HG03457 (cell line): Measurements from ENCODE around the gene LCAT.

Experiments used
- ATAC-seq: cut with Tn5 transposase; IDR thresholded peaks from one replicate; pipeline ENCODE4 v1.9.1; 2021; ENCODE audit warnings: moderate number of reproducible peaks; ENCODE audit not compliant: unreplicated experiment

The LCAT gene

DNA sequence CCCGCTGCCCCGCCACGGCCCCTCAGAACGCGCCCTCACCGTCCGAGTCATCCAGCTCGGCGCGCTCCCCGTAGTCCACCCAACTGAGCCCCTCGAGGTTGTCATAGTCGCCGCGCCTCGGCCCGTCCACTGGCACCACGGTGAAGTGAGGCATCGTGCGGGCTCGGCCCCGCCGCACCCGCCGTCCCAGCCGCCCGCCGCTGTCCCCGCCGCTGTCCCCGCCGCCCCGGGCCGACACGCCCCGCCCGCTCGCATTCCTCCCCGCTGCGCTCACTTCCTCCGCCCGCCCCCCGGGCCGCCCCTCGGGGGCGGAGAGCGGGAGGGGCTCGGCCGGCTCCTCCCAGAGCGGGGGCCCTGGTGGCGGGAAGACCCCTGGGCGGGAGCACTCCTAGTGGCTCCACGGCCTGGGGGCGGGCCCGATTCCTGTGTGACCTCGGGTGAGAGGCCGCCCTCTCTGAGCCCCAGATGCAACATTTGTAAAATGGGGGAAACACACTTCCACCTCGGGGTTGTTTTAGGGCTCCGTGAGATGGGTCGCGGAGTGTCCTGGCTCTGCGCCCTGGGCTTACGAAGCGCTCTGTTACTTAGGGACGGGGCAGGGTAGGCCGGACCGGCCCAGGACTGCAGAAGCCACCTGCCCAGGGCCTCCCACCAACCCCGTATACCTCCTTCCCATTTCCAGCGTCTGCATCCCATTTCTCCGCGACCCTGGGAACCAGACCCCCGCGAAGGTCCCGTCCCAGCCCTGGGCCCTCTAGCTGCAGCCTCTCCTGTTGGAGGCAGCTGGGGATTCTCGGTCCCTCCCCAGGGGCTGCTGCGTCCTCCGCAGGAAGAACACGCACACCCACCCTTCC is 24.7 kb upstream of the LCAT start, which contains the start of gene SLC12A4:
Gene SLC12A4 (minus strand): TSS at position 238 of the 854 bp plus-strand sequence. CDS start 84 bp downstream, at position 154.
- peak; percentile 51 for ATAC-seq

DNA sequence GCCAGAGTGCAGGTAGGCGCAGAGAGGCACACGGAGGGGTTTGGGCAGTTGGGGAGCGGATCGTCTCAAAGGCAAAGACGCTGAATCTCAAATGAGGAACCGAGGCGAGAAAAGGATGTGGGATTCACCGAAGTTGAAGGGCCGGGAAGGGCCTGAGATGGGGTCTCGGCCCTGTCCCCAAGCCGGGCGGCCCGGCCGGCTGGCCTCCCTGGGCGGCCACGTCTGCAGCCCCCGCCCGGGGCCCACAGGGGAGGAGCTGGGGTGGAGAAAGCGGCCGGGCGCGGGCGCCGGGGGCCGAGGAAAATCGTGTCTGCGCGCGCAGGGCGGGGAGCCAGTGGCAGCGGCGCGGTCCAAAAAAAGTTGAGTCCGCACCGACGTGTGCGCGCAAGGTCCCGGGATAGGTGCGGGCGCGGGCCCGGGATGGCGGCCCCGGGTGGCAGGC is 24.1 kb upstream of the LCAT start:
- peak; percentile 11 for ATAC-seq

DNA sequence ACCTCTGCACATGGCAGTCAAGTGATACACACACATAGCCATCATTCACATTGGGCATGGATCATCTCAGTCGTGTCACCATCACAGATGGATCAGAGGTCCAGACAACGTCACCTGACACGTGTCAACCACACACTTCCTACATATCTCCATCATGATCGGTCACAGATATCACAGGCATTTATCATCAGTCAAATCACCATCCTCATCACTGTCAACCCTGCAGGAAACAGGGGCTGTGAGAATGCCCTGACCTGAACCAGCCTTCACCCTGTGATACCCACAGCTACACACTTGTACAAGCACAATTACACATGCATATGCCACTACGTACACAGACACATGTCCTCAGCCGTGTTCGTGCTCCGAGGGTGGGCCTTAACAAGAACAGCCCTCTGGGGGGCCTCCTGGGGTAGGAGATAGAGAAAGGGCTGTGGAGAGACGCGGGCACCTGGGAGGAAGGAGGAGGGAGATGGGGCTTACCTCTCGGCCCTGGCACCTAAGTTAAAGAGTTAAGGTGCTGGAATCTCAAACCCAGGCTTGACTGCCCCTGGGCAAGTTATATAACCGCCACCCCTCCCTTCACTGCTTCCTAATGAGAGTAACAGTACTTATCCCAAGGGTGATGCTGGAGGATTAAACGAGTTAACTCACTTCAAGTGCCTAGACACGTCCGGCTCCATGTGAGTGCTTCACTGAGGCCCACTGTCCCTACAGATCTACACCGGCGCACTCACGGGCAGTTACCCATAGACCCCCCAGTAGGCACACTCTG is 23.4 kb upstream of the LCAT start:
- no peak for ATAC-seq

DNA sequence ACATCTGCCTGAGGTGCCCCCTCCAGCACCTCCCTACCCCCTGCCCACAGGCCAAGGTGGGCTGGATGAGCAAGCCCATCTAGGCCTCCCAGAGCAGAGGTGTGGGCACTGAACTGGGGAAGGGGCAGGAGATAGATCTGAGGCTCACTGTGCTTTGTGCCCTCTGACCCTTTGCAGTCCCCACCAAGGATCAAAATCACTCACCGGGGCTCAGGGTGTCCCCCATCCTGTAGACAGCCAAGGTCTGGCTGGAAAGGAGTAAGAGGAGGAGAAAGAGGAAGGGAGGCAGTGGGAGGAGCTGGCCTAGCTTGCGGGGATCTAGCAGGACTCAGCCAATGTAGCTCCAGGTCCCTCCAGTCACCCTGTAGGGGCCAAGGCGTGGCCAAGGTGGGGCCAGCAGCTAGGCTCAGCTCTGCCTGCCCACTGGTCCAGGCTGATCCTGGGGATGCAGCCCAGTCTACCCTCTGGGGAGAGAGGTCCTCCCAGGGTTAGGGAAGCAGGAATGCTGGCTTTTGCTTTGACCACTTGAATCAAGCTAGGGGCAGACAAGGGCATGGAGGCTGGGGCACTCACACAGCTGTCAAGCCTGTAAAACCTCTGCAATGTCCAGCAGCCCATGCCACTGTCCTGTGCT is 22.7 kb upstream of the LCAT start:
- ATAC-seq: no peak

DNA sequence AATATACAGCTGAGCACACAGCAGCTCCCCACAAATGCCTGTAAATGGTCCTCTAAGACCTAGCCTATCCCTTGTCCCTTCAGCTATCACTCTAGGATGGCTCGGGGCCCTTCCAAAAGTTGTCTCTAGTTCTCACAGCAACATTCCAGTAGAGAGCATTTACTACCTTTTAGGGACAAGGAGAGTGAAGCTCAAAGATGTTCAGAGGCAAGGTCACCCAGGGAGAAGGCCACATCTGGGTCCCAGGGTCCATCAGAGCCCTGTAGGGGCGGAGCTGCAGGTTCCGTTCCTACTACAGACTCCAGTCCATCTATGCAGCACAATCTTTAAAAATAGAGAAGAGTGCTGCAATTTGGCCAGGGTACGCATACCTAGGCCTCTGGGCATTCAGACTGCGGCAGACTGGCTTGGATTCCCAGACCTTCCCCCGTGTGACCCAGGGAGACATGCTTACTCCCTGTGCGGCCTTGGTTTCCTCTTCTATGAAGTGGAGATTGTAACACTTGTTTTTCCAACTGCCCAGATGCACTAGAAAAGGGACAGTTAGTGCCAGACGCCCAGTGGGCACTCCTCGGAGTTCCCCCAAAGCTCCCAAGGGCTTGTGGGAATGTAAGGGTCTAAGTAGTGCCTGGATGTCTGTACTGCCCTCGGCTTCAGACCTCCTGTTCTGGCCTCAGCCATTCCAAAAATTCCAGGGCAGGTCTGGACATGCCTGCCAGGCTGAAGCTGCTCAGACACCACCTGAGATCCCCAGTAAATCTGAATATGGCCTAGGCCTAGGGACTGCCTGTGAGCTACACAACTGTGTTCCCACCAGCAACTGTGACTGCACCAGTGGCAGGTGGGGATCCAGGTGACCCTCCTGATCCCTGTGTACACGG is 22.0 kb upstream of the LCAT start:
- ATAC-seq: no peak

DNA sequence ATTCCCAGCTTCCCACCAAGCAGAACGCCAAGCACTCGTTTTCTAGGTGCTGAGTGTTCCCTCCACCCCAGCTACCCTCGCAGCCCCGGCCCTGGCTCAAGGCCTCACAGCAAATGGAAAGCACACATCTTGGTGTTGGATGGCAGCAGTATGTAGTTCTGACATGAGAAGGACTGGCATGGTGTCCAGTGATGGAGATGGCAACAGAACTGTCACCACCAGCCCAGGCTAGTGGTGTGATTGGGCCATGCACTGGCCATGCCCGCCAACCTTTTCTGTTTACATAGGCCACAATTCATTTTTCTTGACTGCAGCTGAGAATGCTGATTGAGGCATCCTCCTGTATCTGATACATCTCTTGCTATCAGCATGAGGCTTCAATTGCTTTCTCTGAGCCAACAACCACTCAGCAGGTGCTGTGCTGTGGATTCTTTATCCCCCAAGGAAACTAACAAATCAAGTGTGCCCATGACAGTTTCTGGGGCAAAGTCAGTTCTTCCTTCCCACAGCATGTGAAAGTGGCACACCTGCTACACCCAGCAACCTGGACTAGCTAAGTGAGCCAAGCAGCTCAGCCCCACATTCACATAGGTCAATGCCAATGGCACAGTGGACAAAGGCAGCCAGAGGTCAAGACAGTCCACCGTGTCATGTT is 20.7 kb upstream of the LCAT start:
- ATAC-seq: no peak

DNA sequence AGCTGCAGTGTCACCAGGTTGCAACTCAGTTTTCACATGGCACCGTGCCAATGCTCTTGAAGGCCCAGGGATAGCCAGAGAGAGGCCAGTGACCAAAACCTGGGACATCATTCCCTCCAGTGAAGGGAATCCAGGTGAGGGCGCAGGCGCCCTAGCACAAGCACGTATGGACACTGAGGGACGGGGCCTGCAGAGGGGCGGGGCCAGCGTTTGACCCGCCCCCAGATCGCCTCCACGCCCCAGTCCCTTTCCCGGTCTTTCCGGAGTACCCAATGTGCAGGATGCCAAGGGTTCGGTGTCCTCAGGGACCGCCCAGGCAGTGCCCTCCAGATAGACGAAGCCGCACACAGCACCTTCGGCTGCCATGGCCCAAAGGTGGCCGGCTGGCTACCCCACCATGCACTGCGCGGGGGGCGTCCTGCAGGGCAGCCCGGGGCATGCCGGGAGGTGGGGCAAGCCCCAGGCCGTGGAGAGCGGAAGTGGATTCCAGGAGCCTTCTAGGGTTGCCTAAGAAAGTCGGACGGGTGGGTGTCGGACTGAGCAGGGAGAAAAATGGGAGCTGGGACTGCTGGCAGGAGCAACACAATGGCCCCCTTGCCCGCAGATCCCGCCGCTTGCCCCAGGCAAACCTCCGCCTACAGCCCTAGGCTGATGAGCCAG is 19.9 kb upstream of the LCAT start:
- ATAC-seq: no peak

DNA sequence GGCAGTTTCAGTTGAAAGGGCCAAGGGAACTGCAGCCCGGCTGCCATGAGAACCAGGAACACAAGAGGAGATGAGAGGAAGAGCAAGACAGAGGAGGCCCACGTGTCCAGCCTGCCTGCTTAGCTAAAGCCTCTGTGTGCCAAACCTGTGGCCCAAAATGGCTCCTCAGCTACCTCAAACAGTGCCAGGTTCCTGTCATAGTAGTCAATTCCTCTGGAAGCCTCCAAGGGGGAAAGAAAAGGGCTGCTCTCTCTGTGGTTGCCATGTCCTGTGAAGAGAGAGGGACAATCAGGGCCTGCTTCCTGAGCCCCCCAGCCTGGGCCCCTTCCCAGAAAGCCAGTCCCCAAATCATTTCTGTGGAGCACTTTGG is 19.4 kb upstream of the LCAT start:
- no peak for ATAC-seq

DNA sequence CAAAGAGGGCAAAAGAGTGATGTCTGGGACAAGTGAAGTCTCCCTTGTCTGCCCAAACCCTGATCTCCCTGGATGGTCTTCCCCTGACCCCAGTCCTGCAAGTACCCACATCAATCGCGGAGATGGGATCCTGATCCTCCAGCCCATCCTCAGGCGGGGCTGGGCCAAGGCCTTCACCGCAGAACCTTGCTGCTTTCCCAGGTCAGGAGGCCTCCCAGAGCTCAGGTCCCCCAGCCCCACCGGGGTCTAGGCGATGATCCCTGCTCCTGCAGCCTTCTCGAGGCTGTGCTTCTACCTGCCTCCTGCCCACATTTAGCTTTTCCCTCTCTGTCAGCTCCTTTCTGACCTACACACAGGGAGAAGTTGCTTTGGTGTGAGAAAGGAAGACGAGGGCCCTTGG is 18.2 kb upstream of the LCAT start:
- no peak for ATAC-seq

DNA sequence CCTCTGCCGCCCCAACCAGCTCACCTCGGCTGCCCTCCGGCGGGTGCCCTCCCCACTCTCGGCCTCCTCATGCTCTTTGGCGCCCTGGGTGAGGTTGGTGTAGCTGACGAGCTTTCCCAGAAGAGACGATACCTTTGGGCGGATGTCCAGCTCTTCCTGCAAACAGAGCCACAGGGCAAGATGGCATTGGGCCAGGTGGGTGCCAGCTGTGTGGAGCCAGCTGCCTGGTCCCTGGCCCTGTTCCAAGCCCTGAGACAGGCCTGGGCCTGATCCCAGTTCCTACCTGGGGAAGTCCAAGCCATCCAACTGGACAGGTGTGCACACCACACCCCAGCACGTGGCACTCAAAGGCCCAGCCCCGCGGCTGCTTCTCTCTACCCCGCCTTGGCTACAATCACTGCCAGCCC is 17.6 kb upstream of the LCAT start:
- no peak for ATAC-seq

DNA sequence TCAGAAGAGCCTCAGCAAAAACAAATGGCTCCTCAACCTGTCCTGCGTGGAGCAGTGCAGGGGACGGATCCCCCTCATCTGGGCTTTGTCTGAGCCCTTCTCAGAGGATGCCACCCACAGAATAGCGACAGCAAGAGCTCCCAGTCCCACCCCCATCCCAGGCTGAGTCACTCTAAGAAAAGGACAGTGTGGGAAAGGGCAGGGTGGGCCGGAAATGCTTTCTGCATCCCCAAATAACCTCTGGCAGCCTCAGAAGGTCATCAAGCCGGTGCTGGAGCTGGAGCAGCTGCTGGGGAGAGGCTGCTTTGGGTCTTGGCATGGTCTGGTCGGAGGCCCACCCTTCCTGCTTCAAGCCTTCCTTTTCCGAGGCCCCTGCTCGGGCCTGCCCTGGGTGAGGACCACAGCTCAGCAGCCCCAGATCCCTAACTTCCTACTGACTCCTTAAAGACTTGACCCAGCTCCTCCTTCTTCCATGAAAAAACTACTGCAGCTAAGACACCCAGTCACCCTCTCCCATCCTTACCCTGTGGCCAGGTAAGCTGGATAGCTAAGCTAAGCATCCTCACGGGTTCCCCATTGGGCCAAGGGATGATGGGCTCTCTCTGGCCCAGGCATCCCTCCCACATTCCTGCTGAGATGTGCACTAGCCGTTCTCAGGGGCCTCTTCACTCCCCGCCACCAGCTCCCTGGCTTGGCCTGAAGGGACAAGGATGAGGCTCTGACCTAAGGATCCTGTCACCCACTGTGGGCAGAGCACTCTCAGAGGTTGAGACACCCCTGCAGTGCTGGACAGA is 15.8 kb upstream of the LCAT start:
- ATAC-seq: no peak

DNA sequence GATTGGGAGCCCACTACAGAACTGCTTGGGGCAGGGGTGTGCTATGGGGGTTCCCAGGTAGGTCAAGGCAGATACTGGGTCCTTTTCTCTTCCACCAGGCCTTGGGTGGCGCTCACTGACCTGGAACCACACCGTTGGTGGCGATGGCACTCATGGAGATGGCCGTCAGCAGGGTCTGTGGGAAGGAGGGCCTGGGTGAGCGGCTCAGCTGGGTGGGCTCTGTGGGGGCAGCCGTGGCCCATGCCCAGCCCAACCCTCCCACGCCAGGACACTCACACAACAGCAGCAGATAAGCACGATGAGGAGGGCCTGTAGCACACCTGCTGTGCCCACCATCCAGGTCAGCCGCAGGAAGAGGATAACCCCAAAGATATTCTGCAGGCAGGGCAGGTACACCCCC is 13.7 kb upstream of the LCAT start:
- no peak for ATAC-seq

DNA sequence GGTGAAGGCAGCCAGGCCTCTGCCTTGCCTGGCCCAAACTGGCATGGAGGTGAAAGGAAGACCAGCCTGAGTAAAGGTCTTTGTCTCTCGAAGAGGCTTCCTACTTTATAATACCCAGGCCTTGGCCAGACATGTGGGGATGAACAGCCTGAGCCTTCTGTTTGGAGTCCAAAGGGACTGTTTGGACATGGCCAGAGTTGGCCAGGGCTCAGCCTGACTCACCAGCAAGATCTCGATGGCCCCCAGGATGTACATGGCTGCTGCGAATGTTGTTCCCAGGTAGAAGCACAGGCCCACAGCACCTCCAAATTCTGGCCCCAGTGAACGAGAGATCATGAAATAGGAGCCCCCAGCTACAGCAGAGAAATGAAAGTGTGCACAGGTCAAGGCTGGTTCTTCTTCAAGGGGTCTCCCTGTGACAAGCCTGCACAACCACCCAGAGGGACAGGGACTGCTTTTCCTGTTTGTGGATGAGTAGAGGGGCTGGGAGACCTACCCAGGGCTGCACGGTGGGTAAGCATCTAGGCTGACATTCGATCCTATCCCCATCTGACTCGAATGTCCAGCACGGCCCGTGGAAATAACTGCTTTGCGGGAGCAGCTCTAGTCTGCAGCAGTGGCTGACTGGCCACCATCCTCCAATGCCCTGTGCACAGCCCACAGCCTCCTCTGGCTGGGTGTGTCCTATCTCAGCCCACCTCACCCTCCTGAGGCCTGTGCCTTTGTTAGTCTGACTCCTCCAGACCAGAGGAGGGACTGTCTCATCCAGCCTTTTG is 10.7 kb upstream of the LCAT start:
- no peak for ATAC-seq

DNA sequence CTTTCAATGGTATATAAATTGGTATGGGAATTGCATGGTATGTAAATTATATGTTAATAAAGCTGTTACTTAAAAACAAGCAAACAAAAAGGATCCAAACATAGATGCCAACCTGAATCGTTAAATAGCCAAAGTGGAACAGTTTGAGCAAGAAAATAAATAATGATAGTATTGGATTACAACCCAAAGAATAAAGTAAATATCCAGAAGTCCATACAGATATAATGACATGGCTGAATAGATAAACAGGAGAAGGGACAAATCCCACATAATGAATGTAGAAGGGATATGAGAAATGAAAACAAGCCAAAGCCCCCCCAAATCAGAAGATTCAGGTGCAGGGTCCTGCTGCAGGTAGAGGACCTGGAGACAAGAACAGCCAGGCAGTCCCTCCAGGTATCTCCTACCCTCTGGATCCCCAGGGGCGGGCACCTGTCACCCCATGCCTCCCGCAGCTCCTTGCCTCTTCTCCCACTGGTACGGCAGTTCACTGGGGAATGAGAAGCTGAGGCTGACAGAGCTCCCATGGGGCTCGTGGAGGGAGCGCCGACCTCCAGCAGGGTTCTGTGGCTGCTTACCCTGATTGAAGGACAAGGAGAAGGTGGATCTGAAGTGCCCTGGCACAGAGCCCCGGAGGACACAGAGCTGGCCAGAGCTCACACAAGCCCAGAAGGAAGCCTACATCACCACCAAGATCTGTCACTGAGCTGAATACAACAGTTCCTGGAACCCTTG is 9.9 kb upstream of the LCAT start:
- ATAC-seq: no peak

DNA sequence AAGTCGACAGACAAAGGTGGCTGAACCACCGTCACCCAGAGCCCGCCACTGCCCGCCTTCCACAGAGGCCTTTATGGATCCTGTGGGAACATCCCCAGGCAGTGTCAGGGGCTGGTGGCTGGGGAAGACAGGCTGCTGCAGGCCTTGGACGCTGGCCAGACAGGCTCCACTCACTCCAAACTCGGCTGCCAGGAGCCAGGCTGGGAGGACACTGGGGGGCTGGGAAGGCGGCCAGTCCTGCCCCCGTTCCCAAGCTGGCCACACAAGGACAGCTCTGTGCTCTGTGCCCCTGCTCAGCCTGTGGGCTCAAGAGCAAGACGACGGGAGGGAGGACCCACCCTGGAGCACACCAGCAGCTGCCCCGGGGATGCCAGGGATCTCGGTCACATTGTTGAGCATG is 7.6 kb upstream of the LCAT start:
- no peak for ATAC-seq

DNA sequence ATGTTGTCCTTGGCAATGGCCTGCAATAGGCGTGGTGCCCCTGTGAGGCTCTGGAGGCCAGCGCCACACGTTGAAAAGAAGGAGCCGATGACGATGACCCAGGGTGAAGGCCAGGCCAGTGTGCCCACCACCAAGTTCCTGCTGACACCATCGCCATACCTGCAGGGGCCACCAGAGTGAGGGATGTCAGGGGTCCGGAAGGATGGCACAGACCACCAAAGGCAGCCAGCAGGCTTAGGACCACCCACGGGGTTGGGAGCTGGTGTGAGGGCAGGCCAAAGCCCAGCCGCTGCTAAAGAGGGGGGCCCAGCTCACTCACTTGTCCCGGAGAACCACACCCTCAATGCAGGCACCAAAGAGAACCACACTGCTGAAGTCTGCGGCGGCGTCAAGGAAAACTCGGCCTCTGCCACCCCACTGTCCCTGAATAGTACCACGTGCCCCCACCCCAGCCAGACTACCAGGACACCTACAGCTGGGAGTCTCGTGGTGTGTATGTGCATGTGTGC is 6.5 kb upstream of the LCAT start:
- no peak for ATAC-seq

DNA sequence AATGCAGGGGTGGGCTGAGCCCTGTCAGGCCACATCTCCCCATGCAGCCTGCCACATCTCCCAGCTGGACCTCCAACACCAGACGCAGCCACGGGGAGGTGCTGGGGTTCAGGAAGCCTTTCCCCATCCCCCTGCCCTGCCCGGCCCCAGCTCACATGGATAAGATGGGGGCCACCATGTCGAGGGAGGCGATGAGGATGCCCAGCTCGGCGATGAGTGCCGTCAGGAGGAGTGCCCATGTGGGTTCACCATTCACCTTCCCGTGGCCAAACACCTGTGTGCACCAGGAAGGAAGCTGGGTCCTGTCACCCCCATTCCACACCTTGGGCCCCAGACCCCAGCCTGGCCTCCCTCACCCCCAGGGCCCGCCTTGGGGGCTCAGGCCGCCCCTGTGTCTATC is 5.7 kb upstream of the LCAT start:
- ATAC-seq: no peak
